ENCODE results near the gene WRNIP1.
"Not testable (repeated sequence)": the region's sequence is repeated elsewhere in the genome, so short reads cannot be mapped to it uniquely, and the experiment has no call there.

WRNIP1 gene

DNA sequence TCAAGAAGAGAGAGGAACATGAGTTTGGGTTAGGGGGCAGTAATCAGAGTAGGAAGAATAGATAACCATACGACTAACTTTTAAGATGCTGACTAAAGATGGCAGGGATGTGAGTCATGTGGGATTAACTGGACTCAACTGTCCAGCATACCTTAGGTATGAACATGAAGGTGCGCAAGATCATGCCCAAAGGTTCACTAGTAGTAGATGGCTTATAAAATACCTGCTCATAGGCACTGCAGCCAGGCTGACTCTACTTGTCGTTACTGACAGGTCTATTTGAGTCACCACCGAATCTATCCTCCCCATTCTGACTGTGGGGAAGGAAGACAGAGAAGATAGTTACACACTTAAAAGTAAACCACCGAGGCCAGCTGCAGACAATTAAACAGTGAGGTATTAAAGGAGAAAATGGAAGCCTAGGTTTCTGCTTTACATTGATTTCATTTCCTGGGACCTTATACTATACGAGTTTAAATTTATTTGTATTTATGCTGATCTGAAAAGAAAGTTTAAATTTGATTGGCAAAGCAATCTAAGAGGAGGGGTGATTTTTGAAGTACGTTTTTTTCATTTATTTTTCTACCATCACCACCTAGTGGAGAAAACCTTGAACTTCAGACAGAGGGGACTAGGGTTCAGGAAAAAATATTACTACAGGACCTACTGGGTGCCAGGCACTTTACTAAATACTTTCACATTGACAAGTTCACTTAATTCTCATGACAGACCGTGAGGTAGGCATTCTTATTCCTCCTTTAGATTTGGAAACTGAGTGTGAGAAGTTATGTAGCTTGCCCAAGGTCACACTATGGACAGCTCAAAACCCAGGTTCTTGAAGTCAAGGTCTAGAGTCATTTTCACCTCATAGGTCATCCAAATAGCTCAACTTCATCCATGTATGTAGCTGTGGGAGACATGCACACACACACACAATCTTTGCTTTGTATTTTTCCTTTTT lies 4.0 kb upstream of the WRNIP1 start:
- DNase-seq (ENCODE audit: insufficient read length, low spot score) (no peak), FAIRE-seq (no peak)

DNA sequence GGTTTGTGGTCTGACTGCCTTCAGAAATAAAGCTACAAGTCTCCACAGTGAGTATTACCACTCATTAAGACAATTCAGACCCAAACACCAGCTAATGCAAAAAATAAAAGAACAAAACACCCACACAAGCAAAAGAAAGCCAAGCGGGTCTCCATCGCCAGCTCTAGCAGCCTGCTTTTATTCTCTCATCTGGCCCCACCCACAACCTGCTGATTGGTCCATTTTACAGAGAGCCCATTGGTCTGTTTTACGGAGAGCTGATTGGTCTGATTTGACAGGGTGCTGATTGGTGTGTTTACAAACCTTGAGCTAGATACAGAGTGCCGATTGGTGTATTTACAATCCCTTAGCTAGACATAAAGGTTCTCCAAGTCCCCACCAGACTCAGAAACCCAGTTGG lies 2.3 kb upstream of the WRNIP1 start:
- FAIRE-seq; DNase-seq (ENCODE audit: insufficient read length, low spot score): not testable (repeated sequence)

DNA sequence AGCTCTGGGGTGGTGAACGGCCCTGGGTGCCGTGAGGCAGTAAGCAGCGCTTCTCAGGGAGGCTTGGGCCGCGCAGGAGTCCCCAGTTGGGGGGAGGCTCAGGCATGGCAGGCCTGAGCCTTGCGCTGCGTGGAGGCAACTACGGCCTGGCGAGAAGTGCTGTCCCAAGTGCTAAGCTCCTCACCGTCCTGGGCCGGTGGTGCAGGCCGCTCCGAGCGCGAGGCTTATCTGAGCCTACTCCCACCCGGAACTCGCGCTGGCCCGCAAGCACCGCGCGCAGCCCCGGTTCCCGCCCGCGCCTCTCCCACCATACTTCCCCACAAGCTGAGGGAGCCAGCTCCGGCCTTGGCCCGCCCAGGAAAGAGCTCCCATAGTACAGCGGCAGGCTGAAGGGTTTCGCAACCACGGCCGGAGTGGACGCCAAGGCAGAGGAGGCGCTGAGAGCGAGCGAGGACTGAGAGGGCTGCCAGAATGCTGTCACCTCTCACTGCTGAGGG lies 1.8 kb upstream of the WRNIP1 start:
- FAIRE-seq (no peak), DNase-seq (ENCODE audit: insufficient read length, low spot score) (no peak)

DNA sequence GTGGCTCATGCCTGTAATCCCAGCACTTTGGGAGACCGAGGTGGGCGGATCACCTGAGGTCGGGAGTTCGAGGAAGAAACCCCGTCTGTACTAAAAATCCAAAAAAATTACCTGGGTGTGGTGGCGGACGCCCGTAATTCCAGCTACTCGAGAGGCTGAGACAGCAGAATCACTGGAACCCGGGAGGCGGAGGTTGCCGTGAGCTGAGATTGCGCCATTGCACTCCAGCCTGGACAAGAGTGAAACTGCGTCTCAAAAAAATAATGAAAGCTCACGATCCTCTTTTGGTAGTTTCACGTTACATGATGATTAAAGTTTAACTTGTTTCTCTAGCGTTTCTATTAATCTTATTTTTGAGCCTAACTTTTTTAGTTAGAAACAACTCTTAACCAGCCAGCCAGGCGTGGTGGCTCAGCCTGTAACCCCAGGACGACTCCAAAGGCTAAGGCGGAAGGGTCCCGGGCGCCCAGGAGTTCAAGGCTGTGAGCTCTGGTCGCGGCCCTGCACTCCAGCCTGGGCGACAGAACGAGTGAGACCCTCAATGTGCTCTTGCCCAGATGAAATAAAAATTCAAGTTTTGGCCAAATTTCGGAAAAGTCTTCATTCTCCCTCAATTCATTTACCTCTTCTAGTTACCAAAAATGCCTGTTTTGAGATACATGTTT lies 1.2 kb upstream of the WRNIP1 start:
- no peak for DNase-seq (ENCODE audit: insufficient read length, low spot score)
- FAIRE-seq: no peak

DNA sequence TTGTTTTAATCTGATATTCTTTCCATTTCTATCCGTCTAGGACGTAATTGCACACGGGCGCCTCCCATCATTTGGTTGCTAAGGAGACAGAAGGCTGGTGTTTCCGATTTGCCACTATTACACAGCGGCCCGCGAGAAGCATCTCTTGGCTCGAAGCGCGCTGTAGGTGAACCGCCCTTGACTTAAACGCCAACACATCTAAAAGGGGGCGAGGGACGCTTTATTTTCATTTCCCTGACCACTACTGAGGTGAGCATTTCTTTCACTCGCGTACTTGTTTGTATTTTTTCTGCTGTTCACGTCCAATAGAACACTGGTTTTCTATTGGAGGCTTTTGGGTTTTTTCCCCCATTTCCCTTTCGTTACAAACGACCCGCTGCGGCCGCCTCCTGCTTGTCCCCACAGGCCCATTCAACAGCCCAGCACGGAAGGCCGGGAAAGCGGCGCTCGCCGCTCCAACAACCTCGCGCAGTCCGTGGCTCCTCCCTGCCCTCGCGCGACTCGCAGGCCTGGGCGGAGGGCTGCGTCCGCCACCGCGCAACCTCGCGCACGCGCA lies 505 bp upstream of the WRNIP1 start:
- DNase-seq (ENCODE audit: insufficient read length, low spot score) (peak; percentile 49), FAIRE-seq (no peak)

DNA sequence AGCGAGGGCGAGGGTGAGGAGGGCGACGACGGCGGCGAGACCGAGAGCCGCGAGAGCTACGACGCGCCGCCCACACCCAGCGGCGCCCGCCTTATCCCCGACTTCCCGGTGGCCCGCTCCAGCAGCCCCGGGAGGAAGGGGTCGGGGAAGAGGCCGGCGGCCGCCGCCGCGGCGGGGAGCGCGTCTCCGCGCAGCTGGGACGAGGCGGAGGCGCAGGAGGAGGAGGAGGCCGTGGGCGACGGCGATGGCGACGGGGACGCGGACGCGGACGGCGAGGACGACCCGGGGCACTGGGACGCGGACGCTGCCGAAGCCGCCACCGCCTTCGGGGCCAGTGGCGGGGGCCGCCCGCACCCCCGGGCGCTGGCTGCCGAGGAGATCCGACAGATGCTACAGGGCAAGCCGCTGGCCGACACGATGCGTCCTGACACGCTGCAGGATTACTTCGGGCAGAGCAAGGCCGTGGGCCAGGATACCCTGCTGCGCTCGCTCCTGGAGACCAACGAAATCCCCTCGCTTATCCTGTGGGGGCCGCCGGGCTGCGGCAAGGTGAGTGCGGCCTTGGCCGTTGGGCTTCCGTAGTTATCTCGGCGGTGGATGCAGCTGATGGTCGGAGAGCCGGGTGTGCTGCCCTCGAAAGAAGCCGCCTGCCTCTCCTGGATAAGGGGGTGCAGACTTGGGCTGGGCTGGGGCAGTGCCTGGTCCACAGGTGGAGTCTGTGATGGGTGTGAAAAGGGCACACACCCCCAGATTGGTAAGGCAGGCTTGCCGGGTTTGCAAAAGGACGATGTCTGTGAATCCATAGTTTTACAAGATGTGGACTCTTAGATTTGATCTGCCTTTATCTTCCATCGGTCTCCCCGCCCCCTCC lies 938 bp downstream of the WRNIP1 start:
- DNase-seq (ENCODE audit: insufficient read length, low spot score): peak; percentile 30

DNA sequence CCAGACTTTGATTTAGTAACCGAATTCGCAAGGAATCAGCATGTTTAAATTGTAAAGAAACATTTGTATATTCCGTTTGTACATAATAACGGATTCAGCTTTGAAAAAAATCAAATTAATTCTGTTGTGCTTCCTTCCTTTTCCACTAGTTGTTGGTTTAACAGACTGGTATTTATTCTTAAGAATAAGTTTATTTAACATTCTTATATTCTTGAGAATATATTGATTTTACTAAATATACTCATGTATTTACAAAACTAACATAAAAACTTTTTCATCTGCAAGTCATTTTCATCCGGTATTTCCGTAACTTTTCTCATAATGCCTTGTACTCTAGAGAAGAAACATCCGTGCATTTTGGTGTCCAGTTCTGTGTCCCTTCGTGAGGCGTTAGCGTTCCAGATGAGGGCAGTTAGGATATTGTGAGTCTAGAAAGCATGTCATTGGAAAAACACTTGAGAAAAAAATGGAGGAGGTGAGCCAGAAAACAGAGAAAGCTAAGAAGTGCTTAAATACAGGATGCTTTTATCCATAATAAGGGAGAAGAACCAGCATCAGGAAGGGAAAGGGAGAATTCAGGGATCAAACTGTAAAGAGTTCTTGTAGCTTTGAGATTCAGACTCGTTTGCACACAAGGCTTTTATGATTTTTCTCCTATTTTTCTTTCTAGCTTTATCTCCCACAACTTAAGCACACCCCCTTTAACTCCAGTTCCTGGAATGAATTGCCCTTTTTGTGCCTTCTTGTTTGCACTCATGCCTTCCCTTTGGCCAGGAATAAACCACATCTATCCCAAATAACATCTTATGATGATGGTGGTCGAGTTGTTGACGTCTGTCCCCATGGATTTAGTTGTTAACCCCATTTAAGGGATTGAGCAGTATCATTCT lies 1.8 kb downstream of the WRNIP1 start:
- no peak for DNase-seq (ENCODE audit: insufficient read length, low spot score)
- FAIRE-seq: no peak

More for the DNA sequence above, 938 bp downstream of the WRNIP1 start:
- FAIRE-seq: peak; percentile 26

DNA sequence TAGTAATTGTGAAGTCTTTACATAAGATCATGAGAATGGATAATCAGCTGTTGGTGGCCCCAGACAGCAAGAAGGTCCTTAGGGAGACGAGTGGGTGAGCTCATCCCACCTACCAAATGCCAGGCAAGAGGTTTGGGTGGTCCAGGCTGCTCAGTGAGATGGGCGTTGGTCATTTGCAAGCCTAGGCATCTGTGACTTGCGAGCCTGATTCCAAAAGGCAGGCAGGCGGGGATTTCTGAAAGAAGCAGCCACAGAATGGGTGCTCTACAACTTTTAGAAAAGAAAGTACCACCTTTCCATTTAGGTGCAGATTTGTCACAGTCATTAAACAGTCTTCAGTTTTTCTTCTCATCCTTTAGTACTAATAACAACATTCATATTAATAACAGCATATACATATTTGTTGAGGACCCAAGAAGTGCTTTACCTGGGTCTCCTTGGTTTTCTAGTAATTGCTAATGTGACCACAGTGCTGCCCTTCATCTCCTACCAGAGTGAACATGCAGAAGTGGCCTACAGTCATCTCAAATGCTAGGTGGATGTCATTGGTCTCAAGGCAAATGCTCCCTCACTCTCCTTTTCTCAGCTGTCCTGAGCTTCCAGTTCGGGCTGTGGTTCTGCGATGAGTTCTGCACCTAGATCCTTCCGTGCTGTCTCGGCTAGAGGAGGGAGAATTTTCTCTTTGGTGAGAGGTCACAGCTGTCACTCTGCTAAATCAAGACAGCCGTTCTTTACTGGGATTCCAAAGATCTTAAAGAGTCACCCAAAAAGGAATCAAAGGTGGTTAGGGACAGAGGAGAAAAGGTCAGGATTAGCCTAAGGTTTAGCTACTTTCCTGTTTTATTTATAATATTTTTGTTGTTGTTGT lies 2.7 kb downstream of the WRNIP1 start:
- FAIRE-seq: no peak
- DNase-seq (ENCODE audit: insufficient read length, low spot score): no peak

DNA sequence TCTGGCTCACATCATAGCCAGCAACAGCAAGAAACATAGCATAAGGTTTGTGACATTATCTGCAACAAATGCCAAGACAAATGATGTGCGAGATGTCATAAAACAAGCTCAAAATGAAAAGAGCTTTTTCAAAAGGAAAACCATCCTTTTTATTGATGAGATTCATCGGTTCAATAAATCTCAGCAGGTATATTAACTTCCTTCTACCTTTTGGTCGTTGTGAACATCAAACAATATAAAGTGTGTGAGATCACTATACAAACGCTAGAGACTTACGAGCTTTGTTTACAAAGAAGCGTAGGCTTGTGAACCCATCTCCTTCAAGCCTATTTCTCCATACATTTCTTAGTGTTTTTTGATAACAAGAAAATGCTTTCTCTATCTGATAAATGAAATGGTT lies 3.5 kb downstream of the WRNIP1 start:
- FAIRE-seq (no peak), DNase-seq (ENCODE audit: insufficient read length, low spot score) (no peak)

DNA sequence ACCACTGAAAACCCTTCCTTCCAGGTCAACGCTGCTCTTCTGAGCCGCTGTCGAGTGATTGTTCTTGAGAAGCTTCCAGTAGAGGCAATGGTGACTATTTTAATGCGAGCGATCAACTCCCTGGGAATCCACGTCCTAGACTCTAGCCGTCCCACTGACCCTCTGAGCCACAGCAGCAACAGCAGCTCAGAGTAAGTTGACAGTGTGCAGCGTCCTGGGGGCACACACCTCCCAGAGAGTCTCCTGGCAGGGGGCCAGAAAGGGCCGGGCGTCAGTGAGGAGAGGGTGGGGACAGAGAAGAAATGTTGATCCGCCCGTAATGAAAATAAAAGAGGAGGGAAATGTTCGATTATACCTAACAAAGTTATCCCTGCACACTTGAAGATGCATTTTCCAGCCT lies 5.0 kb downstream of the WRNIP1 start:
- FAIRE-seq: no peak
- no peak for DNase-seq (ENCODE audit: insufficient read length, low spot score)

DNA sequence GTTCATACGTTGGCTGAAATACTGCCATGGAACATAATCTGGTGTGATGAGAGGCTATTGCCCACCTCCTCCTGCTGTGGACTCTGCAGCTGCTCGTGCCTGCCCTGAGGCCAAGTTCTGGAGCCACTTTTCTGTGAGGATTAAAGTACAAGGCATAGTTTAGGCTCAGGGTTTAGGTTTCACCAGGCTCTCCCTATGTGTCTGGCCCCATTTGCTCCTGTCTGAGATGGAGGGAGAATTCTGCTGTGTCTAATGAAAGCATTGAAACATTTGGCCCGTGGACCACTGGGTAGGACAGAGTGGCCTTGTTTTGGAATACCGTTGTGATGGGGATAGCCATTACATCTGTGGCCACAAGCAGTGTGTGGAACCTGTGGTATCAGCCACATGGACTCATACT lies 5.9 kb downstream of the WRNIP1 start:
- FAIRE-seq (no peak), DNase-seq (ENCODE audit: insufficient read length, low spot score) (no peak)

DNA sequence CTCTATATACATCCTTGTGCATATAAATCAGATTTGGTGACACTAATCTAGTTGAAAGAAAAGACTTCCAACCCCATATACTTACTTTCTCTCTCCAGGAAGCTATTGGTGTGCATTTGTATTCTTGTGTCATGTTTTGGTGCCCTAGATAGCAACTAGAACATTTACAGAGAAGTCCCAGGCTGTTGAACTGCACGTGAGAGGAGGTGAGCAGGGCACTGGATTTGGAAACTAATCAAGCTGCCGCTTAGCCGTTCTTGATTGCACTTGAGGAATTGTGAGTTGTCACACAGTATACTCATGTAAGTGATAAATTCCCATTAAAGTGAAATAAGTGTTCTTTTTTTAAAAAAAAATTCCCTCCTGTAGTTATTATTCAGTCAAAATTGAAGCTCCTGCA lies 7.6 kb downstream of the WRNIP1 start:
- DNase-seq (ENCODE audit: insufficient read length, low spot score) (no peak), FAIRE-seq (no peak)

DNA sequence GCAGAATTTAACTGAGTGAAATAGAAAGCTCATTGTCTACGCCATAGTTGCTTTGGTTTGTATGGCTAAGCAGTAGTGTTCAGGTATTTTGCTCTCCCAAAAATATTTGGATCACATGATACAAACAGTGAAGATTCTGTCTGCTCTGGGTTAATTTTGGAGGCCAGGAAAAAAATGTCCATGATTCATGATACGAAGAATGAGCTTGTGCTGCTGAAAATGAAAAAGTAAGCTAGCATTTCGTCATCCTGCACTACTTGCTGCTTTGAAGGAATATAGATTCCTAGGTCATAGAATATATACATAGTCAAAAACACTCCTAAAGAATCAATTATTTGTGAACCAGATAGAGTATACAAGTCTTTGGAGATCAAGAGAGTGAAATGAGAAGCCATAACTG lies 8.3 kb downstream of the WRNIP1 start:
- FAIRE-seq (no peak), DNase-seq (ENCODE audit: insufficient read length, low spot score) (no peak)

DNA sequence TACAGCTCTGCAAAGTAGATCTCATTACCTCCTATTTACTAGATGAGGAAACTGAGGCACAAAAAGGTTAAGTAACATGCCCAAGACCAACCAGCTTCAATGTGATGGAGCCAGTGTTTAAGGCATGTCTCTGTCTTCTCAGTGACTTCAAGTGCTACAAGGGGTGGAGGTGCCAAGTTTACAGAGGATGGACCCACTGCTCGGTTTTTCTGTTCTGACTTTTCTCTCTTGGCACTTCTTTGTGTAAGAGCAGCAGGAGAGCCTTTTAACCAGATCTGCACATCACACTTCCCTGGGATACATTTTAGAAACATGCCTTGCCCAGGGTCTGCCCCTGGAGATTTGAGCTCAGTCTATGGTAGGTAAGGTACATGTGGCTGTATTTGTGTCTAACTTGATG lies 9.8 kb downstream of the WRNIP1 start:
- no peak for DNase-seq (ENCODE audit: insufficient read length, low spot score)
- FAIRE-seq: no peak

DNA sequence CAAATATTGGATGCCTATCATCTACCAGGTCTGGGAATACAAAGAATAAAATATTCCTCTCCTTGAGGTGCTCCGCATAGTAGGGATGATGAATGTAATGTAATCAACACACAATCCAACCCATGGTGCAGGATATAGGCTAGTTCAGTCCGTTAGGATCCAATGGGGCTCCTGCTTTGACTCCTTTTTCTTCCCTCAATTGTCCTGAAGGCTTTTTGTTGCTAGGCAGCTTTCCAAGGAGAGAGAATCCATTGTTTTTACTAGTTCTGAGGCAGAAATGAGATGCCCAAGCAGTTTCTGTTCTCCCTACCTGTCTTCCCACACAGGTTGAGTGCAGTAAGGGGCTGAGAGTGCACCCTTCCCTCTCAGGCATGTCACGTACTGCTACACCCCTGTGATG lies 12.1 kb downstream of the WRNIP1 start:
- FAIRE-seq: no peak
- DNase-seq (ENCODE audit: insufficient read length, low spot score): no peak

DNA sequence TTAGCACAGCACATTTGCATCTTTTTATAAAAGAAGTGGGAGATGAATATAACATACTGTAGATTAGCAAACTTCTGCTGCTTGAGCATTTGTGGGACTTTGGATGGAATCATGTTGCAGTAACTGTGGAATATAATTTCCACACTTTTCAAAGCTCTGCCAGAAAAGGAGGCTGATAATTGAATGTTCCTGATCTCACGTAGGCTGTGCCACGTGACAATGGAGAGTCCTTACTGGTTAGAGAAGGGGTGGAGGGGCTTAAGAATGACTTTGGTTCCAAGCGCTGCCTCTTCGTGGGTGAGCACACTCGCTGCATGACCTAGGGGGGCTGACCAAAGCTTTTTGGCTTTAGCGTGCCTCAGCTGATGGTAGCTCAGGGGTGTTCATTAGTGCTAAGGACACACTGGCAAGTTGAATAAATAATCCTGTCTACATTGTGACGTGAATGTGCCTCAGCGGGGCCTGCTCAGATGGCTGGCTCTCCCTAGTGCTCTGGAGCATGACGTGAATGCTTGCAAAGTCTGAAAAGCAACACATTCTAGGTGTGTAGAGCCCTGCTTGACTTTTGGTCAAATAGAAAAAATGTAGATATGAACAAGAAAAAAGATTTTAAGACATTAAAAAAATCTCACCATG lies 15.0 kb downstream of the WRNIP1 start:
- DNase-seq (ENCODE audit: insufficient read length, low spot score) (no peak), FAIRE-seq (no peak)

DNA sequence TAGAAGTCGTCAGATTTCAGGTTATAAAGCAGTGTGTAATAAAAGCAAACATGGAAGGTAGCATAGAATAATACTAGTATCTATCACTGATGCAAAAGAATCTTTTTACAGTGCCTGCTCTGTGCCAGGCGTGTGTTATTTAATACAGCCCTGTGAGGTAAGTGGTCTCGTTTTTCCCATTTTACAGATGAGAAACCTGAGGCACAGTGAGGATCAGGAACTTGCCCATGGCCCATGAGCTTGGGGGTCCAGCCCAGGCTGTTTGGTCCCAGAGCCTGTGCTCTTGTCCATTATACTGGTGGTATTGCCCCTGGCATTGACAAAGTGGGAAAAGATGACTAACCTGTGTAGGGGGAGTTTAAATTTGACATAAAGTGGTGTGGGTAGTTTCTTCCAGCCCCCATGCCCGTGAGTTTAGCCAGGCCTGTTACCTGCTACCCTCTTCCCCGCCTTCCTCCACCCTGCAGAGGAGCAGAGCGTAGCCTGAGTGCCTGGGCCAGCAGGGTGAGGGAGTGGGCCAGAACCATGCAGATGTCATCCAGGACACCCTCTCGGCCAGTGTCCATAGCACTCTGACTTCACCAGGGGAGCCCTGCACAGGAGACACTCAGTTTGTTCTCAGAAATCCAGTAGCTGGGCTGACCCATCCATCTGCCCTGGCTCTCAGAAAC lies 16.6 kb downstream of the WRNIP1 start:
- no peak for DNase-seq (ENCODE audit: insufficient read length, low spot score)
- FAIRE-seq: no peak

DNA sequence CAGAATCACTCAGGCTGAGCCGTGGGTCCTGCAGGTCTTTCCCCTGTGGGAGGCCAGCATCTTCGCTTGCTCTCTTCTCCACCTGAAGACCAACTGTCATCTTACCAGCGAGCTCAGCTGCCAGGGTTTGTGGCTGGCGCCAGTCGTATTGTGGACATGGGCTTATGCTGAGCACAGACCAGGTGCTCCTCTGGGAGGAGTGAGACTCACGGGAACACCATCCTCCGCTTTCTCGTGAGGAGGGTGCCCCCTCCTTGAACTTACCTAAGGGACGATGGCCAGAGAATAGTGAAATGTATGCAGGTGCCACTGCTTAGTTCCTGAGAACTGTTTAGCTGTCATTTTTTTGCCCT lies 17.1 kb downstream of the WRNIP1 start:
- no peak for FAIRE-seq
- no peak for DNase-seq (ENCODE audit: insufficient read length, low spot score)

All from HTR-8/SVneo (cell line).